MCF 10A (cell line): ENCODE results near the gene TMEM236. TPM values are rescaled to one million over a fixed set of nuclear protein-coding genes. Genes with fewer than 3 reads are reported as not detected.
A peak's percentile ranks its signal among the peaks of the same experiment; 100 is the strongest.

Source experiments
- BruUV-seq: library from RNA; stranded (reverse); fragments of 400-500 nt; replicated peaks from 2 replicates; lab custom pipeline; 2021; lab: Mats Ljungman, UMichigan
- CTCF ChIA-PET: fragments of 300-600 bp; sonication (Branson Sonifier 250); formaldehyde crosslinking; extraction: SDS; loops from one replicate; lab custom pipeline; 2021; ENCODE audit warnings: antibody characterized with exemption, inconsistent platforms; lab: Yijun Ruan, JAX
- POLR2A ChIA-PET: fragments of 300-600, 350-650 bp; sonication (Branson Sonifier 250); formaldehyde crosslinking; extraction: SDS; loops from one replicate; lab custom pipeline; 2020; ENCODE audit warnings: antibody characterized with exemption, inconsistent platforms; lab: Yijun Ruan, JAX
- DNase-seq: peaks from one replicate; pipeline ENCODE4 v3.0.0-alpha.2; 2018; ENCODE audit not compliant: unreplicated experiment
- H3K27ac Mint-ChIP-seq: one replicate; pipeline ENCODE4 v1.8.0; 2022; ENCODE audit warnings: mild to moderate bottlenecking, low read depth, mixed read lengths; ENCODE audit not compliant: unreplicated experiment
- H3K27me3 Mint-ChIP-seq: one replicate; pipeline ENCODE4 v1.8.0; 2022; ENCODE audit warnings: mixed read lengths; ENCODE audit not compliant: insufficient read depth, unreplicated experiment
- H3K36me3 Mint-ChIP-seq: one replicate; pipeline ENCODE4 v1.8.0; 2022; ENCODE audit warnings: mild to moderate bottlenecking, moderate library complexity, mixed read lengths; ENCODE audit not compliant: insufficient read depth, unreplicated experiment
- H3K4me1 Mint-ChIP-seq: one replicate; pipeline ENCODE4 v1.8.0; 2022; ENCODE audit warnings: mixed read lengths; ENCODE audit not compliant: insufficient read depth, unreplicated experiment
- H3K4me3 Mint-ChIP-seq: one replicate; pipeline ENCODE4 v1.8.0; 2022; ENCODE audit warnings: mild to moderate bottlenecking, moderate library complexity, mixed read lengths; ENCODE audit not compliant: unreplicated experiment
- H3K9me3 Mint-ChIP-seq: one replicate; pipeline ENCODE4 v1.8.0; 2022; ENCODE audit warnings: mixed read lengths; ENCODE audit not compliant: unreplicated experiment
- CTCF ChIP-seq: fragments of 200-600 bp; IDR thresholded peaks from one replicate; pipeline ENCODE4 v1.8.0; 2022; ENCODE audit warnings: antibody characterized with exemption, mild to moderate bottlenecking; ENCODE audit not compliant: unreplicated experiment
- intact Hi-C: fragments of 100-400 bp; cut with micrococcal nuclease; formaldehyde crosslinking; loops from 2 replicates; pipeline ENCODE4 v1.14.1; 2022
- total RNA-seq: library from RNA; stranded (reverse); gene quantifications from 2 replicates; pipeline ENCODE4 v1.2.3, GENCODE V29; 2022

Gene TMEM236
- total RNA-seq, 1 experiment from 2014 or later, result 0.09 TPM

GRCh38 chr10:17831896-17832295 is 79.9 kb downstream of the TMEM236 start:
- Mint-ChIP-seq H3K27me3 (no peaks in the 10 kb centered on the region), H3K4me3 (no peak overlapping the region), H3K9me3 (no peaks in the 10 kb centered on the region), H3K27ac (no peak overlapping the region), H3K4me1 (peaks cover 19% of the 10 kb centered on the region), H3K36me3 (no peaks in the 10 kb centered on the region)
- ChIA-PET CTCF (interaction anchor here (1.2 kb wide), 1 partner anchor 384 kb away, joined by 3 read pairs; no protein-coding TSS in a partner anchor), POLR2A (no interaction called here)
- intact Hi-C loops, result no loop called here
- no peak for TF ChIP-seq CTCF
- no peak for DNase-seq
- BruUV-seq, result no TSS peak

- BruUV-seq, result no TSS peak
- H3K4me1 Mint-ChIP-seq, result peaks cover 19% of the 10 kb centered on the region
- intact Hi-C loops, result no loop called here
- DNase-seq, result no peak
- H3K27ac Mint-ChIP-seq, result no peak overlapping the region
- CTCF ChIA-PET, result interaction anchor here (1.1 kb wide), 1 partner anchor 17 kb away, joined by 4 read pairs; no protein-coding TSS in a partner anchor
- no peaks in the 10 kb centered on the region for H3K9me3 Mint-ChIP-seq
- no peaks in the 10 kb centered on the region for H3K36me3 Mint-ChIP-seq
- POLR2A ChIA-PET, result interaction anchor here (1.2 kb wide), 1 partner anchor 46 kb away, joined by 3 read pairs; no protein-coding TSS in a partner anchor
- H3K27me3 Mint-ChIP-seq, result no peaks in the 10 kb centered on the region
- H3K4me3 Mint-ChIP-seq, result no peak overlapping the region
- TF ChIP-seq CTCF, result no peak
Observed at GRCh38 chr10:17833656-17834055, 81.7 kb downstream of the TMEM236 start.

- peak; percentile 76 for DNase-seq
- no TSS peak for BruUV-seq
- intact Hi-C loops, result loop anchor here (5.0 kb wide), 1 partner anchor 48 kb away; no protein-coding TSS in a partner anchor
- Mint-ChIP-seq H3K27ac (peak overlapping the region; percentile 57), H3K36me3 (no peaks in the 10 kb centered on the region), H3K27me3 (no peaks in the 10 kb centered on the region), H3K9me3 (no peaks in the 10 kb centered on the region), H3K4me1 (peaks cover 21% of the 10 kb centered on the region), H3K4me3 (no peak overlapping the region)
- ChIA-PET POLR2A (interaction anchor here (0.6 to 1.2 kb wide), 2 partner anchors 10 to 481 kb away, joined by 3 to 4 read pairs; no protein-coding TSS in a partner anchor), CTCF (interaction anchor here (0.6 to 1.5 kb wide), 5 partner anchors 10 to 1928 kb away, joined by 3 to 7 read pairs (median 5); no protein-coding TSS in a partner anchor)
- no peak for TF ChIP-seq CTCF
Observed at GRCh38 chr10:17835688-17836087, 83.7 kb downstream of the TMEM236 start.

- TF ChIP-seq CTCF, result no peak
- Mint-ChIP-seq H3K27ac (no peak overlapping the region), H3K4me3 (no peak overlapping the region), H3K4me1 (peaks cover 25% of the 10 kb centered on the region), H3K9me3 (no peaks in the 10 kb centered on the region), H3K36me3 (no peaks in the 10 kb centered on the region), H3K27me3 (no peaks in the 10 kb centered on the region)
- no TSS peak for BruUV-seq
- peak; percentile 22 for DNase-seq
- intact Hi-C loops, result loop anchor here (5.0 kb wide), 1 partner anchor 50 kb away; no protein-coding TSS in a partner anchor
- POLR2A ChIA-PET, result no interaction called here
- CTCF ChIA-PET, result interaction anchor here (0.6 to 1.5 kb wide), 5 partner anchors 8 to 379 kb away, joined by 3 to 6 read pairs (median 3); no protein-coding TSS in a partner anchor
Observed at GRCh38 chr10:17836942-17837341, 84.9 kb downstream of the TMEM236 start.
